Esophagus squamous epithelium (tissue), 5 donors: ENCODE data around the gene BCL7C. TPM values are rescaled to one million over a fixed set of nuclear protein-coding genes. Genes with fewer than 3 reads are reported as not detected.

Experiments used
- DNase-seq: peaks from one replicate; lab custom pipeline; 2025; lab: John Stamatoyannopoulos, UW
- H3K27ac ChIP-seq, 4 donors: fragments of 200-600 bp; sonication (generic); one replicate each; pipeline ENCODE4 v1.5.1; 2016 to 2019; ENCODE audit warnings: mild to moderate bottlenecking in 1 of 4
- H3K27me3 ChIP-seq, 4 donors: fragments of 200-600 bp; sonication (generic); 1 replicate in 3 of 4; 2 replicates in 1 of 4; pipeline versions ENCODE4 v1.5.1 to v1.6.0; 2017 to 2021; ENCODE audit warnings: antibody characterized with exemption in 1 of 4
- H3K36me3 ChIP-seq, 3 donors: fragments of 200-600 bp; sonication (generic); one replicate each; pipeline ENCODE4 v1.5.1; 2016 to 2019
- H3K4me1 ChIP-seq, 3 donors: fragments of 200-600 bp; sonication (generic); one replicate each; pipeline ENCODE4 v1.5.1; 2017 to 2019
- H3K4me3 ChIP-seq, 4 donors: fragments of 200-600 bp; sonication (generic); 1 replicate in 3 of 4; 2 replicates in 1 of 4; pipeline ENCODE4 v1.5.1; 2016 to 2019; ENCODE audit warnings: mild to moderate bottlenecking in 2 of 4, moderate library complexity in 1 of 4
- H3K9me3 ChIP-seq, 3 donors: fragments of 200-600 bp; sonication (generic); one replicate each; pipeline ENCODE4 v1.5.1; 2016 to 2019
- CTCF ChIP-seq, 6 experiments: fragments of 450-650 bp in 4 of 6; fragments of 200-600 bp in 2 of 6; sonication (generic) in 2 of 6; IDR thresholded peaks; one replicate each; pipeline ENCODE4 v1.5.1; 2016 to 2019; ENCODE audit warnings: antibody characterized with exemption in 6 of 6, mild to moderate bottlenecking in 4 of 6, moderate library complexity in 4 of 6
- POLR2A ChIP-seq, 4 donors: fragments of 450-650 bp; IDR thresholded peaks; one replicate each; pipeline ENCODE4 v1.6.1; 2017; ENCODE audit warnings: antibody characterized with exemption in 4 of 4, mild to moderate bottlenecking in 4 of 4, moderate library complexity in 3 of 4
- WGBS, 2 donors: methylation state at CpG; one replicate each; pipeline ENCODE4 v1.1.5; 2018; 5-methylcytosine and 5-hydroxymethylcytosine counted together
- intact Hi-C: fragments of 100-400 bp; cut with DNase I; formaldehyde crosslinking; loops from one replicate; pipeline ENCODE4 v1.15.0; 2022
- total RNA-seq, 4 donors: library from RNA; depleted of rRNA; stranded (reverse); fragments of >200 nt; gene quantifications; one replicate each; pipeline ENCODE4 v1.1.0, GENCODE V29; 2016
- donor health status: DM: yes; HTN: yes; CAD: no.

BCL7C gene
- total RNA-seq, 4 donors from 2014 or later: 16.2 to 41.4 (median 25.8) TPM

DNA sequence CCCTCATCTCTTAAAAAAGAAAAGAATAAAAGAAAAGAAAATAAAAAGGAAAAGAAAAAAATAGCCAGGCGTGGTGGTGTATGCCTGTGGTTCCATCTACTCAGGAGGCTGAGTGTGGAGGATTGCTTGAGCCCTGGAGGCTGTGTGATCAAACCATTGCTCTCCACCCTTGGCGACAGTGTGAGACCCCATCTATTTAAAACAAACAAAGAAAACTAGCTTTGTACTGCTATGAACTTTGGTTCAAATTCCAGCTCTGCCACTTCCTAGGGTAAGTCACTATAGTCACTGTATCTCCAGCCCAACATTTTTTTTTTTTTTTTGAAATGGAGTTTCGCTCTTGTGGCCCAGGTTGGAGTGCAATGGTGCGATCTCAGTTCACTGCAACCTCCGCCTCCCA lies 6.7 kb upstream of the BCL7C start:
- no peak for TF ChIP-seq POLR2A (IDR thresholded peaks at IDR 0.05)
- no peak for TF ChIP-seq CTCF (IDR thresholded peaks at IDR 0.05)
- DNase-seq: no peak
- Histone ChIP-seq H3K27me3 (no peaks in the 10 kb centered on the region), H3K36me3 (no peaks in the 10 kb centered on the region), H3K27ac (no peak overlapping the region), H3K9me3 (no peaks in the 10 kb centered on the region), H3K4me3 (no peak overlapping the region), H3K4me1 (peaks cover 30 to 60% (median 34%) of the 10 kb centered on the region in 3 donors)
- 94 to 97% methylated on average over 5 of the region's 5 CpGs for WGBS, 2 donors
- intact Hi-C loops: no loop called here

- H3K9me3 ChIP-seq: no peaks in the 10 kb centered on the region
- peaks cover 31 to 68% (median 42%) of the 10 kb centered on the region in 3 donors for H3K4me1 ChIP-seq
- intact Hi-C loops: no loop called here
- WGBS, 2 donors: 50% methylated on average over 1 of the region's 2 CpGs; no CpG with 5 or more reads in 1 of the 2 donors
- H3K36me3 ChIP-seq: no peaks in the 10 kb centered on the region
- no peak overlapping the region for H3K27ac ChIP-seq
- DNase-seq: no peak
- TF ChIP-seq POLR2A (IDR thresholded peaks at IDR 0.05) (no peak), CTCF (IDR thresholded peaks at IDR 0.05) (no peak)
- H3K27me3 ChIP-seq: no peaks in the 10 kb centered on the region
- no peak overlapping the region for H3K4me3 ChIP-seq
Measured at GRCh38 chr16:30899794-30900193, 5.9 kb upstream of the BCL7C start.

DNA sequence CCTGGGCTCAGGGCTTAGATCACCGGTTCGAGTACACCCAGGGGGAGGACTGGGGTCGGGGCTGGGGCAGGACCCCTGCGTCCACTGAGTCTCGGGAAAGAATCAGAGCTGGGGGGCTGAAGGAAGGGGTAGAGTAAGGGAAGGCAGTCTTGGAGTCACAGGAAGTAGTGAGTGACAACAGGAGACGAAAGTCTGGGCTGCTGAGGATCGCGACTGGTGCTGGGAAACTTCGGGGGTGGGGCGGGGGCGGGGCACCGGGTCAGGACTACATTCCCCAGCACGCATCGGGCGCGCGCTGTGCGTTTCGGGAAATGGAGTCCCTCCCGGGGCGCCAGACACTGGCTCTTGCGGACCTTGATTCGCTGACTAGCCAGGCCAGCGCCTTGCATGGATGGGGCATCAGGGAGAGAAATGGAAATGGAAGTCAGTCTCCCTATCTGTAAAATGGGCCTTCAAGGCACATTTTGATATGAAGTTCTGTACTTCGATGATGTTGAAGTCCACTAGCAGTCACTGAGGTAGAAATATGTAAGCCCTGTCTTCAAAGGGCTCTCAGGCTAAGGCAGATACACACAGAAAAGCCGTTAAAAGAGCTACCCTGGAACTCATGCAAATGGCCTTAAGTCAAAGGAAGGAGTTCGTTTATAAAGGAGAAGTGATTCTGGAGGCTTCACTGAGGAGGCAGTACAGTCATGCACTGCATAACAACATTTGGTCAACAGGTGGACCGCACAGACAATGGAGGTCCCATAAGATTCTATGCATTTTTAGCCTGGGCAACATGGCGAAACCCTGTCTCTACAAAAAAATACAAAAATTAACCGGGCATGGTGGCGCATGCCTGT lies 3.2 kb upstream of the BCL7C start:
- intact Hi-C loops: no loop called here
- Histone ChIP-seq H3K27ac (peak overlapping the region; percentile 97 to 100 (median 98)), H3K36me3 (peaks cover 0 to 5% (median 0%) of the 10 kb centered on the region in 3 donors), H3K4me3 (peak overlapping the region; percentile 37 to 77 (median 58)), H3K4me1 (peaks cover 45 to 65% (median 49%) of the 10 kb centered on the region in 3 donors), H3K9me3 (no peaks in the 10 kb centered on the region), H3K27me3 (no peaks in the 10 kb centered on the region)
- 15 to 17% methylated on average over 23 to 31 of the region's 31 CpGs for WGBS, 2 donors
- no peak for TF ChIP-seq CTCF (IDR thresholded peaks at IDR 0.05)
- TF ChIP-seq POLR2A (IDR thresholded peaks at IDR 0.05): peak in 3 of 4 donors; percentile 3 to 36 (median 18)
- peak; percentile 42 for DNase-seq

- no peak for DNase-seq
- no peaks in the 10 kb centered on the region for H3K27me3 ChIP-seq
- 1 to 7% methylated on average over 3 to 15 of the region's 31 CpGs for WGBS, 2 donors
- no peaks in the 10 kb centered on the region for H3K9me3 ChIP-seq
- TF ChIP-seq CTCF (IDR thresholded peaks at IDR 0.05): no peak
- peak in 1 of 4 donors; percentile 24 for TF ChIP-seq POLR2A (IDR thresholded peaks at IDR 0.05)
- H3K27ac ChIP-seq: peak within 1 kb of the TSS; percentile 97 to 100 (median 98)
- H3K4me1 ChIP-seq: peaks cover 39 to 63% (median 44%) of the 10 kb centered on the region in 3 donors
- peak within 1 kb of the TSS; percentile 37 to 77 (median 58) for H3K4me3 ChIP-seq
- intact Hi-C loops: no loop called here
- H3K36me3 ChIP-seq: peaks cover 0 to 11% (median 3%) of the 10 kb centered on the region in 3 donors
Measured at GRCh38 chr16:30896261-30896888, 2.5 kb upstream of the BCL7C start, which contains the start of gene CTF1. CTF1 (plus strand) TSS chr16:30896614; CDS start chr16:30896644, 30 bp downstream.
